Measurements from ENCODE around the gene SKI. TPM values are rescaled to one million over a fixed set of nuclear protein-coding genes. Genes with fewer than 3 reads are reported as not detected.

SKI gene
- total and polyA plus RNA-seq, 9 of the 15 experiments (the other 6 are each of a cell fraction or from before 2014, with no cell fraction given) = 0.10 to 60.5 (median 4.6) TPM

GRCh38 chr1:2212532-2213491 is 15.3 kb upstream of the SKI start (continued):
- TF ChIP-seq CHD4 (IDR thresholded peaks at IDR 0.05; ENCODE audit: insufficient read depth, insufficient replicate concordance, low read depth, low read length, poor library complexity, severe bottlenecking) (no peak), ZBTB49 (CRISPR knock-in tag; IDR thresholded peaks at IDR 0.05; ENCODE audit: borderline replicate concordance) (no peak), MCM3 (IDR thresholded peaks at IDR 0.05) (no peak), DDX20 (tag; IDR thresholded peaks at IDR 0.05; ENCODE audit: low read depth) (no peak), CBX2 (IDR thresholded peaks at IDR 0.05; ENCODE audit: insufficient read depth, low read length, poor library complexity, severe bottlenecking) (no peak), ZNF217 (CRISPR knock-in tag; IDR thresholded peaks at IDR 0.05) (no peak), NR3C1 (CRISPR knock-in tag; IDR thresholded peaks at IDR 0.05) (0 out of 2 replicates have a peak, but pooled peaks have one; percentile 21), RBM25 (IDR thresholded peaks at IDR 0.05; ENCODE audit: low read depth, low read length, severe bottlenecking) (no peak), KAT2B (IDR thresholded peaks at IDR 0.05; ENCODE audit: low read depth, low read length) (no peak), CREB1 (IDR thresholded peaks at IDR 0.05) (no peak), CREB1 (CRISPR knock-in tag; IDR thresholded peaks at IDR 0.05) (peak; percentile 64; the same call in 1 of the 2 replicates), BMI1 (IDR thresholded peaks at IDR 0.05; ENCODE audit: low read length) (no peak), HDAC2 (IDR thresholded peaks at IDR 0.05) (peak; percentile 57; the same call in 1 of the 2 replicates), KLF1 (tag; IDR thresholded peaks at IDR 0.05) (peak; percentile 95), ZNF395 (CRISPR knock-in tag; IDR thresholded peaks at IDR 0.05) (peak; percentile 87), EGR1 (conservative IDR thresholded peaks at IDR 0.05) (peak; percentile 44; the same call in 1 of the 2 replicates), TFAM (CRISPR knock-in tag; conservative IDR thresholded peaks at IDR 0.05) (no peak), ZNF830 (CRISPR knock-in tag; IDR thresholded peaks at IDR 0.05) (no peak), LCOR (CRISPR knock-in tag; IDR thresholded peaks at IDR 0.05) (0 out of 2 replicates have a peak, but pooled peaks have one; percentile 54), ZBTB17 (CRISPR knock-in tag; IDR thresholded peaks at IDR 0.05) (peak; percentile 64; the same call in 1 of the 2 replicates), ZZZ3 (IDR thresholded peaks at IDR 0.05) (no peak), KLF16 (IDR thresholded peaks at IDR 0.05) (no peak)

Measured in K562 (cell line).